Muscle layer of duodenum (tissue), 2 donors: Measurements from ENCODE around the gene GRIN2C.

ENCODE experiments used
- H3K27ac ChIP-seq: one replicate; pipeline ENCODE4 v1.7.0; 2013; ENCODE audit warnings: mild to moderate bottlenecking, low read length
- H3K27me3 ChIP-seq: one replicate; pipeline ENCODE4 v1.7.0; 2013; ENCODE audit warnings: low read depth, mild to moderate bottlenecking, control low read depth, low read length
- H3K36me3 ChIP-seq, 2 donors: one replicate each; pipeline ENCODE4 v1.7.0; 2013; ENCODE audit warnings: low read length in 2 of 2, control low read depth in 1 of 2, mild to moderate bottlenecking in 1 of 2; ENCODE audit not compliant: insufficient read depth in 2 of 2, control insufficient read depth in 1 of 2
- H3K4me1 ChIP-seq, 2 donors: one replicate each; pipeline ENCODE4 v1.7.0; 2013; ENCODE audit warnings: low read length in 2 of 2, mild to moderate bottlenecking in 2 of 2, control low read depth in 1 of 2, moderate library complexity in 1 of 2; ENCODE audit not compliant: insufficient read depth in 2 of 2, control insufficient read depth in 1 of 2
- H3K4me3 ChIP-seq, 2 donors: one replicate each; pipeline ENCODE4 v1.7.0; 2013; ENCODE audit warnings: low read length in 2 of 2, low read depth in 1 of 2, mild to moderate bottlenecking in 1 of 2
- H3K9me3 ChIP-seq, 2 donors: one replicate each; pipeline ENCODE4 v1.7.0; 2013; ENCODE audit warnings: low read length in 2 of 2, control low read depth in 1 of 2, mild to moderate bottlenecking in 1 of 2; ENCODE audit not compliant: control insufficient read depth in 1 of 2
- donor health status: healthy.

The GRIN2C gene

GRCh38 chr17:74839990-74840852 is 19.5 kb downstream of the GRIN2C start:
- no peaks in the 10 kb centered on the region for H3K9me3 ChIP-seq
- H3K4me3 ChIP-seq = no peak overlapping the region
- H3K4me1 ChIP-seq = peaks cover 10 to 29% of the 10 kb centered on the region in 2 donors
- peaks cover 8 to 19% of the 10 kb centered on the region in 2 donors for H3K36me3 ChIP-seq
- H3K27ac ChIP-seq = no peak overlapping the region
- H3K27me3 ChIP-seq = no peaks in the 10 kb centered on the region

DNA sequence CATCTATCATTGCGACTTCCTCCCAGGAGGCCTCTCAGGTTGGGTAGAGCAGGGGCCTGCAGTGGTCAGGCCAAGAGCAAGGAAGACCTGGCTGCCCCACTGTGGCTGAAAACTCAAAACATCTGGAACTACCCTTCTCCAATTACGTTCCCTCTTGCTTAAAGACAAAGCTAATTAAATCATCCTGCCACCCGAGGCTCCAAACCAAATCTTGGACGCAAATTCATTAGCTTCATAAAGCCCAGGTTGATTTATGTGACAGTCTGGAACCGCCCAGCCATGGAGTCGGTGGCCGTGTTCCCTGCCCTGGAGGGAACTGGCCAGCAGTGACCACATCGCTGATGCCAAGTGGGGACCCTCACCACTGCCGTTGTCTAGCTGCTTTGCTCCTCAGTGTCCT is 21.4 kb downstream of the GRIN2C start:
- H3K4me1 ChIP-seq = peaks cover 10 to 29% of the 10 kb centered on the region in 2 donors
- no peak overlapping the region for H3K4me3 ChIP-seq
- H3K9me3 ChIP-seq = no peaks in the 10 kb centered on the region
- peaks cover 8 to 22% of the 10 kb centered on the region in 2 donors for H3K36me3 ChIP-seq
- H3K27ac ChIP-seq = no peak overlapping the region
- H3K27me3 ChIP-seq = no peaks in the 10 kb centered on the region

- H3K4me3 ChIP-seq = no peak overlapping the region
- H3K36me3 ChIP-seq = peaks cover 8 to 22% of the 10 kb centered on the region in 2 donors
- no peak overlapping the region for H3K27ac ChIP-seq
- H3K27me3 ChIP-seq = no peaks in the 10 kb centered on the region
- no peaks in the 10 kb centered on the region for H3K9me3 ChIP-seq
- H3K4me1 ChIP-seq = peaks cover 7 to 21% of the 10 kb centered on the region in 2 donors
Observed at GRCh38 chr17:74836691-74837467, 22.8 kb downstream of the GRIN2C start.

GRCh38 chr17:74836191-74836590 is 23.5 kb downstream of the GRIN2C start:
- H3K36me3 ChIP-seq = peaks cover 8 to 22% of the 10 kb centered on the region in 2 donors
- no peak overlapping the region for H3K4me3 ChIP-seq

GRCh38 chr17:74833501-74834377 is 25.9 kb downstream of the GRIN2C start:
- H3K36me3 ChIP-seq = peaks cover 8 to 40% of the 10 kb centered on the region in 2 donors
- no peaks in the 10 kb centered on the region for H3K4me1 ChIP-seq
- no peak overlapping the region for H3K4me3 ChIP-seq
- no peaks in the 10 kb centered on the region for H3K9me3 ChIP-seq
- H3K27ac ChIP-seq = no peak overlapping the region
- H3K27me3 ChIP-seq = no peaks in the 10 kb centered on the region

More at GRCh38 chr17:74836191-74836590, 23.5 kb downstream of the GRIN2C start:
- Histone ChIP-seq H3K4me1 (peaks cover 4 to 14% of the 10 kb centered on the region in 2 donors), H3K9me3 (no peaks in the 10 kb centered on the region), H3K27ac (no peak overlapping the region), H3K27me3 (no peaks in the 10 kb centered on the region)

- H3K36me3 ChIP-seq = peaks cover 8 to 39% of the 10 kb centered on the region in 2 donors
- H3K4me3 ChIP-seq = no peak overlapping the region
- H3K27ac ChIP-seq = no peak overlapping the region
- no peaks in the 10 kb centered on the region for H3K27me3 ChIP-seq
- no peaks in the 10 kb centered on the region for H3K4me1 ChIP-seq
- no peaks in the 10 kb centered on the region for H3K9me3 ChIP-seq
Observed at GRCh38 chr17:74832421-74832820, 27.3 kb downstream of the GRIN2C start.

- Histone ChIP-seq H3K27me3 (no peaks in the 10 kb centered on the region), H3K27ac (no peak overlapping the region), H3K36me3 (peaks cover 5 to 35% of the 10 kb centered on the region in 2 donors), H3K4me3 (no peak overlapping the region), H3K9me3 (no peaks in the 10 kb centered on the region), H3K4me1 (no peaks in the 10 kb centered on the region)
Observed at GRCh38 chr17:74831444-74832146, 28.1 kb downstream of the GRIN2C start.

GRCh38 chr17:74830861-74831260 is 28.8 kb downstream of the GRIN2C start:
- Histone ChIP-seq H3K36me3 (peaks cover 0 to 32% of the 10 kb centered on the region in 2 donors), H3K27me3 (no peaks in the 10 kb centered on the region), H3K4me1 (no peaks in the 10 kb centered on the region), H3K9me3 (no peaks in the 10 kb centered on the region), H3K27ac (no peak overlapping the region), H3K4me3 (no peak overlapping the region)

GRCh38 chr17:74827800-74828199 is 31.9 kb downstream of the GRIN2C start:
- peaks cover 0 to 40% of the 10 kb centered on the region in 2 donors for H3K36me3 ChIP-seq
- H3K27ac ChIP-seq = no peak overlapping the region
- H3K27me3 ChIP-seq = no peaks in the 10 kb centered on the region
- no peak overlapping the region for H3K4me3 ChIP-seq
- H3K9me3 ChIP-seq = no peaks in the 10 kb centered on the region
- H3K4me1 ChIP-seq = peaks cover 0 to 9% of the 10 kb centered on the region in 2 donors

DNA sequence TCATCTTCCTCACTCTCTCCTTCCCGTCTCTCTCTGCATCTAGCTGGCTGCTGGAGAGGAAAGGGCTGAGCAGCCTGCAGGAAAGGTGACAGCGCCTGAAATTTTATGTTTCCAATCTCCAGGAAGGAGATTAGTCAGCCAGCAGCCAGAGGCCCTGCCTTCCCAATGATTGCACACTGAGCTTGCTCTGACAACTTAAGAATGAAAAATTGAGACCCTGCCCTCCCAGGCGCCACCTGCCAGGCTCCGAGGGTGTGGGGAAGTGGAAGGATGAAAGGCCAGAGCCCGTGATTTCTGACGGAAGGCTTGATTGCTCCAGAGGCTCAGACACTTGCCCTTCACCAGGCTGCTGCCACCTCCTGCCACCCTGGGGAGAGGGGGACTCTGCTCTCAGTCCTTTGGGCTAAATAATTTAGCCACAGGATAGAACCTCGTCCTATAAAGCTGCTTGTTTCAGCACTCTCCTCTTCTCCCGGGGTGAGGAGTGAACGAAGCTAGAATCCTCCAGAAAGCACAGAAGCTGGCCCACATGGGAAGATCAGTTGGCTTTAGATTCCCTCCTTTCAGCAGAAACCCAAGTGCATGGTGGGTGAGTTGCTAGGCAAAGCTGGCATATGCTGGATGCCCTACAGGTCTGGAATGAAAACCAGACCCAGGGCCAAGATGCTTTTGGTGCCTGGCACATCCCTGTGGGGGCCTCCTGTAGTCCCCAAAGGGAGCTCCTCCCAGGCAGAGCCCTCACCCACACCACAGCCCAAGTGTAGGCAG is 33.5 kb downstream of the GRIN2C start:
- Histone ChIP-seq H3K36me3 (peaks cover 0 to 39% of the 10 kb centered on the region in 2 donors), H3K4me3 (no peak overlapping the region), H3K27ac (no peak overlapping the region), H3K27me3 (no peaks in the 10 kb centered on the region), H3K9me3 (no peaks in the 10 kb centered on the region), H3K4me1 (peaks cover 0 to 10% of the 10 kb centered on the region in 2 donors)
